GM19468 (cell line): ENCODE data around the gene RBM25.
"Not testable (repeated sequence)": the region's sequence is repeated elsewhere in the genome, so short reads cannot be mapped to it uniquely, and the experiment has no call there.

ENCODE experiments used
- ATAC-seq: cut with Tn5 transposase; IDR thresholded peaks from one replicate; pipeline ENCODE4 v1.9.1; 2021; ENCODE audit warnings: mild to moderate bottlenecking, moderate library complexity, moderate number of reproducible peaks; ENCODE audit not compliant: unreplicated experiment; ENCODE audit errors: extremely low read depth

The RBM25 gene

GRCh38 chr14:73167727-73168126 is 109.4 kb downstream of the RBM25 start:
- no peak for ATAC-seq

GRCh38 chr14:73168274-73168673 is 109.9 kb downstream of the RBM25 start:
- ATAC-seq: no peak

- no peak for ATAC-seq
Measured at GRCh38 chr14:73168691-73169090, 110.4 kb downstream of the RBM25 start.

- not testable (repeated sequence) for ATAC-seq
Measured at GRCh38 chr14:73169855-73170254, 111.5 kb downstream of the RBM25 start.

- ATAC-seq: no peak
Measured at GRCh38 chr14:73170686-73171085, 112.4 kb downstream of the RBM25 start.

GRCh38 chr14:73172500-73172899 is 114.2 kb downstream of the RBM25 start:
- no peak for ATAC-seq

- ATAC-seq: no peak
Measured at GRCh38 chr14:73173092-73173735, 114.9 kb downstream of the RBM25 start.
